GM21447 (cell line): ENCODE measurements around the gene TLL1.

Experiments
- ATAC-seq: cut with Tn5 transposase; IDR thresholded peaks from one replicate; pipeline ENCODE4 v1.9.1; 2021; ENCODE audit not compliant: unreplicated experiment

TLL1 gene

DNA sequence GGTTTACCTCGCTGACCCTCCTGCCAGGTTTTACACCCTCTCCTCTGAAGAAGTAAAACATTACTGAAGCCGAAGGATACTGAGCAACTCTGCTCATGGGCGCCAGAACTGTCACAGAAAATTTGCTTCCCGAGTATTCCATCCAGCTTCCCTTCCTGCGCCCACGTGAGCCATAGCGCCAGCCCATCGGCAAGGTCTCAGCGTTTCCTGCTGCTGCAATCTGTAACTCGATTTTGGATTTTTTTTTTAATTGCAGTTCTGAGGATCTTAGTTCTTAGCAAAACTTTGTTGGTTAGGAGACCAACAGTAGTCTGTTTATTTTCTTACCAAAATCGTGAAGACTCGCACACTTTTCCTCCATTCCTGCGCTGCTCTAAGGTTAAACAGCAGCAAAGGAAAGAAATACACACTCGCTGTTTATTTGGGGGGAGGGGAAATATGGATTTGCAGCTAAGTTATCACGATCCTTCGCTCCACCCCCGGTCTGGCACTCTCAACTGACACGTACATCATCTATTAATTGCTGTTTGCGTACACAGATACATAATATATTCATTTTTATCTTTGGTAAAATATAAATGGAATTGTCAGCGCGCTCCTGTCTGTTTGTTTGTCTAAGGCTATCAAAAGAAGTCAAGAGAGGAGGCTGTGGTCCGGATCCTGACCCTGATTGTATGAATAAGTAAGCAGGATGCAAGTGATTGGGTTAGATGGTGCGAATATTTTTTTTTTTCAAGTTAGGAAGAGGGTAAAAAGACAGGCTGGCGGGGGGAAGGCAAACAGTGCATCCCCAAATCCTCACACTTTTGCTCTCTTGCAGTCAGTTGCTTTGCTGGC lies at the start of gene TLL1:
TLL1 (plus strand) TSS at position 777 of the 837 bp plus-strand sequence. CDS start 668 bp downstream, outside the sequence.
- ATAC-seq: no peak

DNA sequence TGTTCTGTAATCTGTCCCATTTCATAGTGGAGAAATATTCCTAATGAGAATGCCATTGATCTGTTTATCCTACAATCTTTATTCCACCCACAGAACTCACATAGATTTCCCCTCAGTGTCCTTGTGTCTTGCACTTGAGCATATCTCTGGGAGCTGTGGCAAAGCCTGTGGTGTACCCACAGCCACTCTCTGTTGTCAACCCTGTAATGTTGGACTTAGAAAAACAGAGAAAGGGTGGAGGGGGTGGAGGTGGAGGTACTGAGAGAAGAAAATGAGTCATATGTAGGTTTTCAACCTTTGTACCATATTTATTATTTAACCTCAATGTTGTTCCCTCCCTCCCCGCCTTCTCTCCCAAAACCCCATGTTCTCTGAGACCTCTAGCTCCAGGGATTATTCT lies 46.9 kb upstream of the TLL1 start:
- no peak for ATAC-seq

DNA sequence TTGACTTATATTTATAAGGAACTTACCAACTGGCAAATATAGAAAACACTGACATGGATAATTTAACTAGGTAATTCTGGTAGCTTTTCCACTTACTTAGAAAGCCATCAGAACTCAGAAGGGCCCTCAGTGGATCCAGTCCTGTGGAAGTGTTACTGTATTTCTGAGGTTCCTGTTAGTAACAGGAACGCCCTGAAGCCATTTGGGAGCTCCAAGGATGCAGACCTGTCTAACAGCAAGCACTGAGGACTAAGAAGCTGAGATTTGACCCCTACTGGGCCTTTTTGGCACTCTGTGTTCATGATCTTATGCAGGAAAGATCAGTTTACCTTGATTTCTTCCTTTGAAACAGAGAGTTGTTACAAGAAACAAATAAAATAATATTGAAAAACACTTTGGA lies 46.0 kb upstream of the TLL1 start:
- ATAC-seq: no peak

DNA sequence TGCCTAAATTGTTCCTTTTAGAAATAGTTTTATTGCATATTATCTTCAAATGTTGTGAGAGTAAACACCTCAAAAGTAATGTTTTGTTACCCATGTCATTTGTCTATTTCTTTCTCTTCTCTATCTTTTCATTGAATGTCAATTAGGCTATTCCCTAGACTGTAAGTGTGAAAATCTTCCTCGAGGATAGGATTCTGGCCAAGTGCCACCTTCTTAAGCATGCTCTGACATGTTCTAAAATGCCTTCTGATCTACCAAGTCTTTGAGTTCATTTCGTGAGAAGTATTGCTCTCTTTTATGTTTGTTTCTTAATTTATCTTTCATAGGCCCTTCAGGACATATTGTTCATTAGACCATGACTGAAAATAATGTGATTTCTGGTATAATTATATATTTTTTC lies 44.1 kb upstream of the TLL1 start:
- no peak for ATAC-seq

DNA sequence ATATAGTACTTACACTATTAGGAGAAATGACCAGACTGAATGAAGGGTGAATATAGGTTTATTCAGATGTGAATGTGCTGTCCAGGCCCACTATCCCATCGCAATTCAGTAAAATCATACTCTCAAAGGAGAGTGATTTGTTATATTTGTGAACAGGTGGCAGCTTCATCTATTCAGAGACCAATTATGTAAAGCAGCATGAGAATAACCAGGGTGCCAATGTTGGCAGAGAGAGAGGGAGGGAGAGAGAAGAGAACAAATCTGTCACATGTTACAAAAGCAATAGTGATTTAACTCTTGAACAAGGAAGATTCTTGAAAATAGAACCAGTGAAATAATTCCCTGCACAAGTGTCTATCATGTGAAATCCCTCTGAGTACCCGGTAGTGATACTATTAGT lies 38.9 kb upstream of the TLL1 start:
- ATAC-seq: no peak

DNA sequence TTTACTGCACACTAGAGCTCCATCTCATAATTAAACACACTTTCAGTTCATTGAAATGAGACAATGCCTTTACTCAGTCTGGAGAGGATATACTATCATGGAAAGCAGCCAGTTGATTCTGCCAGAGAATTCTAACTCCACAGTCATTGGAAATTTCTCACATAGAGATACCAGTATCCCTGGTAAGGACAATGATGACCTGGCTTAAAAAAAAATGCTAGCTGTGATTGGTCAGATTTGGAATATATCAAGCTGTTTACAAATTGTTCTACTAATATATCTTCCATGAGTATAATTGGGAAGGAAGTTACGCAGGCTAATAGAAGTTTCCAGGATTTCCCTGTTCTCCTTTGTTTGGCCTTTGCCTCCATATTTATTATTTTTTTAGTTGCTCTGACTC lies 34.5 kb upstream of the TLL1 start:
- ATAC-seq: no peak

DNA sequence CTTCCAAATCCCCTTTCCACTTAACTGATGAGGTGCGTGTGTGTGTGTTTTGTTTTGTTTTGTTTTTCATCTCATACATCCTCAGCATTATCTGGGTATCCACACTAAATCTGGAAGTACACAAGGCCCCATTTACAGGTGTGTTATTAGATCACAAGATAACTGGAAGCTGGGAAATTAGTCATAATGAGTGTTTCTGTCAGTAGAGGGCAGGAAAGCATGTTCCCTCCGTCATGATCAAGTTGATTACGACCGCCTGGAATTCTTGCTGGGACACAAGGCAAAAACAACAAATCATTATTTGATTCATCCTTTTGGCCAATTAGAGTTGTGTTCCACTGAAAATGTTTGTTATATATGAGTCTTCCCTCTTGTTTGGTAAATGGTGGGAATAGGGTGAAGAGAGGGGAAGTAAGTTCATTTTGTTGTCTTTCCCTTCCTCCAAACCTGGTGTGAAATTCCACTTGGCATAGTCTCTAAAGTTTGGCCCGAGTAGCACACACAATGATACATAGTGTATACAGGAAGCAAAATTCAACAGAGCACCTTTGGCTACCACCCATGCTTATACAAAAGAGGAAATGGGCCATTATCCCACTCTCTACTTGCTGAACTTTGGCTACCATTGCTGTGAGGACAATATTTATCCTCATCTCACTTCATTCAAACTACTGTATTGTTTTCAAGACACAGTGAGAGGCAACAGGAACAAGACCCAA lies 33.3 kb upstream of the TLL1 start:
- ATAC-seq: no peak

DNA sequence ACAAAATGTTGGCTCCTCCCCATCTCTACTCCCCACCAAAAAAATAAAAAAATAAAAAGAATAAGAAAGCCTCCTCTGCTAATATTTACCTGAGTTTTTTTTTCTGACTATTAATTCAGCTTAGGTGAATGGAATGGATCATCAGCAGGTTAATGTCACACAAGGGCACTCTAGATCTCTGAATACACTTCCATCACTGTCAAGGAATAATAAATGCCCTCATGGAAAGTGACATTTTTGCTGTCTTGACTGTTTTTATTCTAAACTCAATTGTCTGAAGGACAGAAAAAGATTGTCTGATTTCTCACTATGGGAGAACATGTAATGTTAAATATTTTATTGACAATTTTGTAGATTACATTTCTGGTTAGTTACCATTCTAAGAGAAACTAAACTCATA lies 30.4 kb upstream of the TLL1 start:
- no peak for ATAC-seq

DNA sequence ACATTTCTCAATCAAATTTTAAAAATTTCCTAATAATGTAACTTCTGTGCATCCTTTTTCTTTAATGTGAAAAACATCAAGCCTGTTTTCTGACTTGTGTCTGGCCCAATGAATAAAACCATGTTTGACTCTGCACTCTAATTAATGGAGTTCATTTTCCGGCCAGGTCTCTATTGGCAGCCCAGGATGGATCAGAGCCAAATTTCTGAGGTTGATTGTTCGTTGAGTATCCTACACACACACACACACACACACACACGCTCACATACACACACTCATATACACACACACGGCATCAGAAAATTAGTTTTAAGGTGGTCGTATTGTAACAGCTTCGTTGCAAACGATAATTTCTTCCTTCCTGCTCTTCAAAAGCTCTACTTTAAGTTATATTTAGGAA lies 28.9 kb upstream of the TLL1 start:
- no peak for ATAC-seq

DNA sequence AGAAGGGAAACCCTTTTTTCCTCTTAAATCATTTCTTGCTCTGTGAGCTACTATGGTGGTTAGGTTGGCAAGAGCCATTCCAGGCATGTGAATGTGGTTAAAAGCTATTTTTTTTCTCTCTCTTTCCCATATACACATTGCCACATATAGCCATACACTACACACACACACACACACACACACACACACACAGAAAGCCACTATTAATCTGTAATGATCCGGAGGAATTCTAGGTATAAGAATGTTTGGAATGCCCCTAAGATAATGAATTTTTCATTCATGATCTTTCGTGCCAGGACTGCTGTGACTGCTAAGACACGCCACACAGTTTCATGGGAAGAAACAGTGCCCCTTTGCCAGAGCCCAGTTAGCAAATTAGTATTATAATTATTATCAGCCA lies 21.8 kb upstream of the TLL1 start:
- no peak for ATAC-seq

DNA sequence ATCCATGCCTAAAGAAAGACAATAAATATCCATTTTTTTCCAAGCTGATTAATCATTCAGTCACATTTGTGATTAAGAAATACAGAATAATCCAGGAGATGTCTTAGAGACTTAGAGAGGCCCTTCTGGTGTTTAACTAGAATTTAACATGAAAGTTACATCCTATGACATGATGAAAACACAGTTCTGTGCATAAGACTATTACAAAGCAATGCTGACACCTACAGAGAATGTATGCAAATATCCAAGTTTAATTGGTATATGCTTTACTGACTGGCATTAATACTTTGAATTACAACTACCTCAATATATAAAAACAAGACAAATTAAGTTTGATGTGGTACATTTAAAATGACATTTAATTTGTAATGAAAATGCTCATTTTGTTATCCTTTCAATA lies 17.8 kb upstream of the TLL1 start:
- no peak for ATAC-seq

DNA sequence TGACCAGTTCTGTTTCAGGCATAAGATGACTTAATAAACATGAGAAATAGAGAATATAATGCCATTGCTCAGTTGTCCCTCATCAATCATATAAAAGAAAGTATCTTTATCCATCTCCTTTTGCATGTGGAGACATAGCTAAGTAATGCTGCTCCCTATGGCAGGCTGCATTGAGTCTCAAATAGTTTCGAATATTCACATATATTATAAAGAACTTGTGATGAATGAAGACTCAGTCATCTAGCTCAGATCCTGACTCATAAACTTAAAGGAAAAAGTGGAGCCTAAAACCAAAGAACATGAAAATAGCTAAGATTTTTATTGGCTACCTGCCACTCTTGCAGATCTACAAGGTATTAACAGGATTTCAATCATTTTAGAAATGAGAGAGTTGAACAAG lies 11.7 kb upstream of the TLL1 start:
- ATAC-seq: no peak

DNA sequence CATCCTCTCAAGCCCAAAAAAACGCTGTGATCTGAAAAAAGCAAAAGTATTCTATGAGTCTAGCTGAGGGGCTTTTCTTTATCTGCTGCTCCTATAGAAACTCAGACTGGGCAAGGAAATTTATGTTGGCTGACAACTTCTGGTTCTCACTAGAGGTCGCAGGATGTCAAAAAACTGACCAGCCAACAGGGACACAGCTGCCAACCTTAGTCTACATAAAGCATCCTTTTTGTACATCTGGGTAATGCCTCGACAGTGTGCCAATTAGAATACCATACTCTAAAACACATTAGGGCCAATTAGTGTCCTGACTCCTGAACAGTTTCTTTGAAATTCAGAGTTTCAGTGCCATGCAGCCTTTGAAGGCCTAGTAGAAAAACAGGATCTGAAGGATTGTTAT lies 8.8 kb upstream of the TLL1 start:
- no peak for ATAC-seq

DNA sequence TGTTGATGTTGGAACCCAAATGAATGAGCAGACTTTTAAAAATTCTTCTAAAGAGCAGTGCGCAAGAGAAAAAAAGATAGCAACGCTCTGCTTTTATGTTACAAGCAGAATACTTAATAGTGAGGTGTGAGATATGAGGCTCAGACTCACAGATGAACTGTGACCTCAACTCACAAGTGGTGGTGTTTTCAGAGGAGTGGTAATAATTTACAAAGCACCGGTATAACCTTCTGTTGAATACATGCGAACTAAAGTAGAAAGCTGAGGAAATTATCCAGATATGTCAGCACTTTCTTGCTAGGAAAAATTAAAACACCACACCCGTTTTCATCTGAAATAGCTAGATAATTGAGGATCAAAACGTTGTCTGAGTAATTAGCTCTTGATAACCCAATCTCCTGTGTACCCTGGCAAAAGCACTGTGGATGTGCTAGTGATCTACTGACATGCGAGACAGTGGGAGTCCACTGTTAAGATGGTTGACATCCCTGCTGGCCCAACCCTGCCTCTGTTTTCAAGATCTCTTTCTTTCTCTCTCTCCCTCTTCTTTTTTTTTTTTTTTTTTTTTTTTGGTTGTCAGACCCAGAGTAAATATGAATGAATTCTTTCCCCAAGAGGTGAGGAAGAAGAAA lies 6.9 kb upstream of the TLL1 start:
- ATAC-seq: no peak

DNA sequence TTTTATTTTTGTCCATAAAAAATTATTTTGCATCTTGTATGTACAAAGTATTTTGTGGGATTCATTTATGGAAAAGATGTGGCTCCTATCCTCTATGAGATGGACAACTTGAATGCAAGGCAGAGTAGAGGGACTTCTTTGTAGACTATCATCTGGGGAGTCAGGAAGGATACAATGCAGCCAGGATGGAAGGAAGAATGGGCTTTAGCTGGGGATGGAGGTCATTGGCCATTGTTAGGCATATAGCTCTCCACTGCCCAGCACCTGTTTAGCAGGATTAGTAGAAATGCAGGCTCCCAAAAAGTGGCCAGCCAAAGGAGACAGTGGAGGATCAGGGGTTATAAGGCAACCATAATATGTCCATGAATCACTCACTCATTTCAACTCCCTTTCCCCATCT lies 5.1 kb upstream of the TLL1 start:
- ATAC-seq: no peak

DNA sequence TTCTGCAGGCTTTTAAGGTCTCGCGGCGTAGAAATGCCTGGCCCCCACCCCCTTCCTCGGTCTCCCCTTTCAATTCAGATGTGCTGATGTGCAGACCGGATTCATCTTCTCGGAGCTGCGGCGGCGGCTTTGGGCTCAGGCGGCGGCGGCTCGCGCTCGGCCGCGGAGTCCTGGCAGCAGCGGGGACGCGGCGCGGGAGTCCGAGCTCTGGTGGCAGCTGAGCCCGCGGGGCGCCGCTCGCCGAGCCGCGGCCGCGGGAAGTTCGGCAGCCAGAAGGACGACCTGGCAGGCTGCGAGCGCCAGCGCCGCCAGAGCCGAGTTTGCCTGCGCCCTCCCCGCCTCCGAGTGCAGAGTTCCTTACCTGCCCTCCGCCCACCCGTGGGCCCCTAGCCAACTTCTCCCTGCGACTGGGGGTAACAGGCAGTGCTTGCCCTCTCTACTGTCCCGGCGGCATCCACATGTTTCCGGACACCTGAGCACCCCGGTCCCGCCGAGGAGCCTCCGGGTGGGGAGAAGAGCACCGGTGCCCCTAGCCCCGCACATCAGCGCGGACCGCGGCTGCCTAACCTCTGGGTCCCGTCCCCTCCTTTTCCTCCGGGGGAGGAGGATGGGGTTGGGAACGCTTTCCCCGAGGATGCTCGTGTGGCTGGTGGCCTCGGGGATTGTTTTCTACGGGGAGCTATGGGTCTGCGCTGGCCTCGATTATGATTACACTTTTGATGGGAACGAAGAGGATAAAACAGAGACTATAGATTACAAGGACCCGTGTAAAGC lies 448 bp downstream of the TLL1 start:
- no peak for ATAC-seq

DNA sequence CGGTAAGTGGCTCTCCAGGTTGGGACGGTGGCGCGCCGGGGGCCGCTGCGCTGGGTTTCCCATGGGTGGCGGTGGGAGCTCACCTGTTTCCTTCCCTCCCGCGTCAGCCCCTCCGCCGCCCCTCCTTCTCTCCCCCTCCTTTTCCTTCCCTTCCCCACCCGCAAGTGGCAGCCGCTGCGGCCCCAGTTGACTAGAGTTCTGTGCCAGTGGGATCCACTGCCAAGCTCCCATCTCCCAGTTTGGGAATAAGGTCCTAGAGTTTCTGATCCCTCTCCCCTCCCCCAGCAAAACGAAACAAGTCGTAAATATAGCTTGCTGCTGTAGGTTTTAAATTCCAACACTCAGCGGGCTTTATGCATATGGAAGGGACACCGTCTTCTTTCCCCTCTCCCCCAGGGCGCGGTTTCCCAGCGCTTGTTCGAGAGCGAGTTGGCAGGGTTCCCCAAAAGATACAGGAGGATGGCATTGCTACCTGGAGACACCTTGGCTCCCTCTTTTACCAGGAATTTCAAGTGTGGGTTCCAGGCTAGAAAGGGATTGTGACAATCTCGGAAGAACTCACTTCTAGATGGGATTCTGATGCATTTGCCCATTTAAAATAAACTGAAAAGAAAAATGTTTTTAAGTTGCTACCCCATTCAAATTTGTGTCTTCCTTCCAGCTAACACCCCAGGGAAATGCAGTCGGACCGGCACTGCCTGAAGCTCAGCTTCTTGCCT lies 1.2 kb downstream of the TLL1 start:
- ATAC-seq: no peak

DNA sequence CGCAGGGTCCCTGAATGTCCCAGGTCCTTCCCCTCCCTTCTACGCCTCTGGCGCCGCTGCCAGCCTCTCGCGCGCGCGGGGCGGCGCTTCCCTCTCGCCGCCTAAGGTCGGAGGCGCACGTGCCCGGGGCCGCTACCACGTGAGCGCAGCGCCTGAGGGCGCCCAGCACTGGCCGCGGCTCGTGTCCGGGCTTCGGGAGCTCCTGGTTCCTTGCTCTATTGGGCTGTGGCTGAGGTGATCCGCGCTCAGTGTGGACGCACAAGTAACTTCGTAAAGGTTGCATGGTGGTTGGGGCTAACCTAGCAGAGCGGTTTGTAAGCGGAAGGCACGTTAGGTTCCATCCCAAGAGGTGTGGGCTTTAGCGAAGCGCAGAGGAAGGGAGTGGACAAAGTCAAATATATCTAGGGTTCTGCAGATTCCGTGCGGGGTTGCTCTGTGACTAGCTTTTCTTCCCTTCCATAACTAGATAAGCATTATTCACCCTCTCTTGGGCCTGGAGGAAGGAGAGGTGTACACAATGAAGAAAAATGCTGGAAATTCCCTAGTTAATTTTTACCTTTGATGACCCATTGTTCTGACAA lies 1.8 kb downstream of the TLL1 start:
- no peak for ATAC-seq

DNA sequence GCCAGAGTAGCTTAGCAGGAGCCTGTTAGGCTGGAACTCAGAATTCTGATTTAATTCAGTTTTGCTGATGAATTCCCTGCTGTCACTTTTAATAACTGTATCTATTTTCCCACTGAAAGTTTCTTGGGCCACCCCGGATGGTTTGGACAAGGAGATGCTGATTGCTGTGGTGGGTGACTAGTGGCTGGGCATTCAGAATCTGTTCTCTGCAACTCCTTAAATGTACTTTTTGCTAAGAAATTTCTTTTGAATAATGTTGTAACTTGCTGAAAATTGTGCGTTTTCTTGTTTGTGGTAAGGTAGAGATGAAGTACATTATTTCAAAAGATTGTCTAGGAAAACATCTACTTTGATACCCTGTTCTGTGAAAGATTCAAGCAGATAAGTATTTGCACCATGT lies 2.4 kb downstream of the TLL1 start:
- no peak for ATAC-seq

DNA sequence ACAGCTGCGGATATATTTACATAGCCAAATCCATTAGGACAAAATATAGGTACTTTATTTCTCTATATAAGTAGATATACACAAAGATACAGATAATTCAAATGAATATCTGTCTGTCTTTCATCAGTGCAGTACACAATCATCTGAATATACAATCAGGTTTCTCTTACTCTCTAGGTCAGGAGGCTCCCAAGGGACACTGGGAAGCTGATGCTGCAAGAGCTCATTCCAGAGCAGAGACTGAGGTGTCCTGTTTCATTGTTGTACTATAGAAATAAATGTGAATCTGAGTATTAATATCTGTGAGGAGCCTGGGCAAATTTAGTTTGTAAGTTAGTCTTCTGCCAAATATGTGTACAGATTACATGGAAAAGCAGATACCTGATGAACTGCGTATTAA lies 4.2 kb downstream of the TLL1 start:
- ATAC-seq: no peak
